ENCODE data around the gene PLCL1.
"Not testable (repeated sequence)": the region's sequence is repeated elsewhere in the genome, so short reads cannot be mapped to it uniquely, and the experiment has no call there.

PLCL1 gene

GRCh38 chr2:197805715-197806633 is 1.6 kb downstream of the PLCL1 start:
- intact Hi-C loops (cut with DNase I), result loop anchor here (5.0 kb wide), 1 partner anchor 246 kb away; no protein-coding TSS in a partner anchor
- DNase-seq, result no peak

- no peak for DNase-seq
- intact Hi-C loops (cut with DNase I), result loop anchor here (5.0 kb wide), 1 partner anchor 243 kb away; no protein-coding TSS in a partner anchor
These were observed 4.7 kb downstream of the PLCL1 start for GRCh38 chr2:197809064-197809463.

GRCh38 chr2:197810016-197810415 is 5.6 kb downstream of the PLCL1 start:
- intact Hi-C loops (cut with DNase I), result no loop called here
- DNase-seq, result peak in 1 of 10 donors; percentile 34

GRCh38 chr2:197810491-197810890 is 6.1 kb downstream of the PLCL1 start:
- intact Hi-C loops (cut with DNase I), result no loop called here
- no peak for DNase-seq

GRCh38 chr2:197813093-197813787 is 8.8 kb downstream of the PLCL1 start:
- intact Hi-C loops (cut with DNase I), result no loop called here
- DNase-seq, result no peak

- DNase-seq, result no peak
- intact Hi-C loops (cut with DNase I), result no loop called here
These were observed 10.1 kb downstream of the PLCL1 start for GRCh38 chr2:197814526-197814925.

- intact Hi-C loops (cut with DNase I), result no loop called here
These were observed 17.3 kb downstream of the PLCL1 start for GRCh38 chr2:197821550-197822289.

GRCh38 chr2:197822333-197822732 is 17.9 kb downstream of the PLCL1 start:
- DNase-seq, result no peak
- intact Hi-C loops (cut with DNase I), result no loop called here

More at GRCh38 chr2:197821550-197822289, 17.3 kb downstream of the PLCL1 start:
- no peak for DNase-seq

GRCh38 chr2:197827618-197828017 is 23.2 kb downstream of the PLCL1 start:
- no peak for DNase-seq
- intact Hi-C loops (cut with DNase I), result no loop called here

- no peak for DNase-seq
- intact Hi-C loops (cut with DNase I), result no loop called here
These were observed 24.2 kb downstream of the PLCL1 start for GRCh38 chr2:197828464-197829135.

- intact Hi-C loops (cut with DNase I); DNase-seq: not testable (repeated sequence)
These were observed 30.4 kb downstream of the PLCL1 start for GRCh38 chr2:197834771-197835170.

GRCh38 chr2:197835293-197835692 is 30.9 kb downstream of the PLCL1 start:
- intact Hi-C loops (cut with DNase I), result no loop called here
- no peak for DNase-seq

GRCh38 chr2:197838036-197838435 is 33.6 kb downstream of the PLCL1 start:
- intact Hi-C loops (cut with DNase I), result no loop called here
- no peak for DNase-seq

- intact Hi-C loops (cut with DNase I), result no loop called here
- DNase-seq, result no peak
These were observed 34.2 kb downstream of the PLCL1 start for GRCh38 chr2:197838579-197838978.

- peak in 1 of 10 donors; percentile 54 for DNase-seq
- intact Hi-C loops (cut with DNase I), result no loop called here
These were observed 34.9 kb downstream of the PLCL1 start for GRCh38 chr2:197839327-197839726.

- intact Hi-C loops (cut with DNase I), result no loop called here
- no peak for DNase-seq
These were observed 35.5 kb downstream of the PLCL1 start for GRCh38 chr2:197839856-197840255.

GRCh38 chr2:197846128-197846527 is 41.7 kb downstream of the PLCL1 start:
- DNase-seq, result no peak
- intact Hi-C loops (cut with DNase I), result no loop called here

GRCh38 chr2:197846777-197847176 is 42.4 kb downstream of the PLCL1 start:
- intact Hi-C loops (cut with DNase I), result no loop called here
- no peak for DNase-seq

- DNase-seq, result no peak
- intact Hi-C loops (cut with DNase I), result no loop called here
These were observed 43.4 kb downstream of the PLCL1 start for GRCh38 chr2:197847651-197848401.

- intact Hi-C loops (cut with DNase I), result no loop called here
- DNase-seq, result no peak
These were observed 44.2 kb downstream of the PLCL1 start for GRCh38 chr2:197848602-197849001.
